Stimulated activated CD4-positive, alpha-beta T cell treated with anti-CD3 and anti-CD28 coated beads, Interleukin-2, amount 100 ng/mL, for 24 hours (primary cell): ENCODE data around the gene NTMT2.

Experiments used
- DNase-seq, 2 donors: peaks; one replicate each; pipeline ENCODE4 v3.0.0-alpha.2; 2020

The NTMT2 gene

GRCh38 chr1:170213596-170213995 is 67.8 kb downstream of the NTMT2 start:
- no peak for DNase-seq

DNA sequence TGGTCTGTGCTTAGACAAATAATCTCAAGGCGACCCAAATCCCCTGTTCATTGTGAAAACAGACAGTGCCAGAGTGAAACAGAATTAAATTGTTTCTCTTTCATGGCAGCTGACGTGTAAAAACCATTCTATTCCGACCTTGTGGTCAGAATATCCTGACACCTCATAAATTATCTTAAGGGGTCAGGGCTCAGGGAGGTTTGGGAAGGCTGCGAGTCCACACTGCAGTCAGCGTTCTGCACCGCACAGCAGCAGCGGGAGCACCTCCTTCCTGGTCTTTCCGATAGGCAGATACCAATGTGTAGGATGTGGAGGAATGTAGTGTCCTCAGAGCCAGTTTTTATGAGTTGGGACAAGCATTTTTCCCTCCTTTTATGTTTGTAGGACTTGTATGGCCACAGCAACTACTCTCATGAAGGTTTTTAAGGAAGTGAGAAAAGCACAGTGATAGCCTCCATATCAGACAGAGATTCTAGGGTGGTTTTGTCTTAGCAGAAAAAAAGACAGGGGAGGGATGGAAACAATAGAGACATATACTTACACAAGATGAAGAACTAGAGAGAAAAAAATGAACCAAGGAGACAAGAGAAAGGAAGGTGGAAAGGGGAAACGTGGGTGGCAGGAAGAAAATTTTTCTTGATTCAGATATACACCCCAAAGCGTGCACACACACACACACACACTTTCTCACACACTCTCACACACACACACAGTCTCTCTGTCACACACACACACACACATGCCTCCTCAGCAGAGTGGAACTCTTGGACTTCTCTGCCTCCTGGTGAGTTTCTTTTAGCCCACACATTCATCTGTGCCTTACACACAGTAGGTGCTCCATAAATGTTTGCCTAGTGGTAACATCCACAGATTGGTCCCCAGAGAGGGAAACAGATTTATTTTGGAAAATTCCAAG is 68.6 kb downstream of the NTMT2 start:
- DNase-seq, result no peak

DNA sequence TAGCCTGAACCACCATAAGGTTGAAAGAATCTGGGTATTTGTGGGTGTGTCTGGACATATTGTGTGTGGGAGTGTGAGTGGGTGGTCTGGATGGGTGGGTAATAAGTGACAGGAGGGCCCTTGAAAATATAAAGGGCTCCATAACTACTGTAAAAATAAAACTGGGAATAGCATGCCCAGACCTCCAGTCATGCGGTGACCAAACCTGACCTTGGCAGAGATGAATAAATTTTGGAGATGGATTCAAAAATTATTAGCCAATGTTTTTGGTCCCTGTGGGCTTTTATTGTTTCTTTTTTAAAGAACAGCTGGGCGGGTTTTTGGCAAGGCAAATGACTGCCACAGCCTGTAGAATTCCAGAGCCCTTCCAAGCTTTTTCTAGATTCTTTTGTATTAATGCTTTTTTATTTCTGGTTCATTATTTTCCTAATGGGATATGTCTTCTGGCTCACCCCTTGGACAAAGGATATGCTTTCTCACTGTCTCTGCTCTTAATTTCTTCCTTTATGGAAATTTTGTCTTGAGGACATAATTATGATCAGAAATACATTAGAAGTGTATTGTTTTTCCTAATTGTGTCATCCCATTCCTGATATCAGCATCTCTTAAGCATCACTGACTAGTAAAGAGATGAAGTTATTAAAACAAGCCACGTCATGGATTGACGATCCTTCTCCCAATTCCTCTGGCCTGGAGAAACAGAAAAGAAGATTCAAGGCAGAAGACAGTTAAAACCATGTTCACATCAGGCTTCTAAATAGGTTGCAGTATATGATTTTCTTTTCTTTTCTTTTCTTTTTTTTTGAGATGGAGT is 69.5 kb downstream of the NTMT2 start:
- DNase-seq, result no peak

GRCh38 chr1:170217517-170218256 is 71.9 kb downstream of the NTMT2 start:
- DNase-seq, result no peak

- DNase-seq, result no peak
These were observed 72.5 kb downstream of the NTMT2 start for GRCh38 chr1:170218257-170218650.
